GM21360 (cell line): ENCODE results near the gene LAG3.
"Not testable (repeated sequence)": the region's sequence is repeated elsewhere in the genome, so short reads cannot be mapped to it uniquely, and the experiment has no call there.

ENCODE experiments used
- ATAC-seq: cut with Tn5 transposase; IDR thresholded peaks from one replicate; pipeline ENCODE4 v1.9.1; 2021; ENCODE audit warnings: mild to moderate bottlenecking, moderate library complexity; ENCODE audit not compliant: unreplicated experiment

Gene LAG3

GRCh38 chr12:6772331-6772695 is at the start of gene LAG3:
LAG3 (plus strand) TSS chr12:6772520; CDS start chr12:6772853, 333 bp downstream.
- ATAC-seq, result no peak

GRCh38 chr12:6722863-6723262 is 49.5 kb upstream of the LAG3 start:
- no peak for ATAC-seq

- ATAC-seq, result peak; percentile 87
These were observed 48.5 kb upstream of the LAG3 start, which contains the start of gene COPS7A for GRCh38 chr12:6723607-6724408. COPS7A (plus strand) TSS chr12:6724046; CDS start chr12:6724657, 611 bp downstream.

- peak; percentile 29 for ATAC-seq
These were observed 47.9 kb upstream of the LAG3 start for GRCh38 chr12:6724409-6724797.

GRCh38 chr12:6725350-6725749 is 47.0 kb upstream of the LAG3 start:
- no peak for ATAC-seq

- no peak for ATAC-seq
These were observed 43.1 kb upstream of the LAG3 start for GRCh38 chr12:6729186-6729585.

- ATAC-seq, result no peak
These were observed 42.2 kb upstream of the LAG3 start for GRCh38 chr12:6730169-6730568.

- ATAC-seq, result no peak
These were observed 37.6 kb upstream of the LAG3 start for GRCh38 chr12:6734506-6735387.

GRCh38 chr12:6735448-6736191 is 36.7 kb upstream of the LAG3 start:
- no peak for ATAC-seq

- no peak for ATAC-seq
These were observed 35.6 kb upstream of the LAG3 start for GRCh38 chr12:6736754-6737153.

GRCh38 chr12:6742080-6742479 is 30.2 kb upstream of the LAG3 start:
- not testable (repeated sequence) for ATAC-seq

GRCh38 chr12:6742834-6743233 is 29.5 kb upstream of the LAG3 start:
- no peak for ATAC-seq

- ATAC-seq, result not testable (repeated sequence)
These were observed 29.0 kb upstream of the LAG3 start for GRCh38 chr12:6743300-6743699.

- no peak for ATAC-seq
These were observed 26.4 kb upstream of the LAG3 start for GRCh38 chr12:6745741-6746525.

GRCh38 chr12:6747216-6747615 is 25.1 kb upstream of the LAG3 start:
- ATAC-seq, result no peak

- no peak for ATAC-seq
These were observed 23.6 kb upstream of the LAG3 start for GRCh38 chr12:6748761-6749160.

GRCh38 chr12:6750506-6750905 is 21.8 kb upstream of the LAG3 start:
- no peak for ATAC-seq

- no peak for ATAC-seq
These were observed 20.6 kb upstream of the LAG3 start for GRCh38 chr12:6751767-6752166.

GRCh38 chr12:6752167-6752920 is 20.0 kb upstream of the LAG3 start:
- ATAC-seq, result no peak
